Ascending aorta (tissue), 2 donors: ENCODE results near the gene INHBE. TPM values are rescaled to one million over a fixed set of nuclear protein-coding genes. Genes with fewer than 3 reads are reported as not detected.
"Not testable (repeated sequence)": the region's sequence is repeated elsewhere in the genome, so short reads cannot be mapped to it uniquely, and the experiment has no call there.

Source experiments
- DNase-seq, 2 donors: peaks; one replicate each; pipeline ENCODE4 v3.0.0-alpha.2; 2019; ENCODE audit warnings: low spot score in 2 of 2
- H3K27ac ChIP-seq, 2 donors: fragments of 200-600 bp; sonication (generic); one replicate each; pipeline ENCODE4 v1.5.1; 2016 to 2017; ENCODE audit warnings: mild to moderate bottlenecking in 1 of 2
- H3K27me3 ChIP-seq: fragments of 200-600 bp; sonication (generic); one replicate; pipeline ENCODE4 v1.5.1; 2017
- H3K36me3 ChIP-seq, 2 donors: fragments of 200-600 bp; sonication (generic); one replicate each; pipeline ENCODE4 v1.5.1; 2016
- H3K4me1 ChIP-seq, 2 donors: fragments of 200-600 bp; sonication (generic); one replicate each; pipeline ENCODE4 v1.5.1; 2016 to 2017; ENCODE audit warnings: mild to moderate bottlenecking in 1 of 2
- H3K4me3 ChIP-seq, 2 donors: fragments of 200-600 bp; sonication (generic); one replicate each; pipeline ENCODE4 v1.5.1; 2016 to 2017; ENCODE audit warnings: mild to moderate bottlenecking in 1 of 2
- H3K9me3 ChIP-seq, 2 donors: fragments of 200-600 bp; sonication (generic); one replicate each; pipeline ENCODE4 v1.5.1; 2016
- intact Hi-C: fragments of 100-400 bp; cut with DNase I; formaldehyde crosslinking; loops from one replicate; pipeline ENCODE4 v1.15.1; 2023
- total RNA-seq: library from RNA; depleted of rRNA; stranded (reverse); fragments of >200 nt; gene quantifications from one replicate; pipeline ENCODE4 v1.1.0, GENCODE V29; 2016
- TF ChIP-seq, protein P1 (sequence below), 3 experiments: fragments of 200-600 bp in 2 of 3; fragments of 450-650 bp in 1 of 3; sonication (generic) in 2 of 3; IDR thresholded peaks; one replicate each; pipeline ENCODE4 v1.5.1; 2016 to 2019; ENCODE audit warnings: antibody characterized with exemption in 3 of 3, mild to moderate bottlenecking in 1 of 3, moderate library complexity in 1 of 3

The INHBE gene
- total RNA-seq, 1 donor from 2014 or later = not detected

DNA sequence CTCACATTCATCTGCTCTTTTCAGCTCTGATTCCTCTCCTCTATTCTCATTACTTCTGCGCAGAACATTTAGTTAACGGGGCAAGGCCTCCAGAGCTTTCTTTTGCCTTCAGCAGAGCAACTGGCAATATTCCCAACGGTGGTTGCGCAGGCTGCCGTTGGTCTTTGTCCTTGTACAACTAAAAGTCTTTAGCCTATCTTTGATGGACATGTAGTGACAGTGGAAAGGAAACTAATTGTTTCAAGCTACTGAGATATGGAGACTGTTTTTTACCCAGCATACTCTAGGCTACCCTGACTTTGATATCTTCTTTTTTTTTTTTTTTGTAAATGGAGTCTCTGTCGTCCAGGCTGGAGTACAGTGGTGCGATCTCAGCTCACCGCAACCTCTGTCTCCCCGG is 36.9 kb upstream of the INHBE start:
- intact Hi-C loops = no loop called here
- TF ChIP-seq, protein P1, sequence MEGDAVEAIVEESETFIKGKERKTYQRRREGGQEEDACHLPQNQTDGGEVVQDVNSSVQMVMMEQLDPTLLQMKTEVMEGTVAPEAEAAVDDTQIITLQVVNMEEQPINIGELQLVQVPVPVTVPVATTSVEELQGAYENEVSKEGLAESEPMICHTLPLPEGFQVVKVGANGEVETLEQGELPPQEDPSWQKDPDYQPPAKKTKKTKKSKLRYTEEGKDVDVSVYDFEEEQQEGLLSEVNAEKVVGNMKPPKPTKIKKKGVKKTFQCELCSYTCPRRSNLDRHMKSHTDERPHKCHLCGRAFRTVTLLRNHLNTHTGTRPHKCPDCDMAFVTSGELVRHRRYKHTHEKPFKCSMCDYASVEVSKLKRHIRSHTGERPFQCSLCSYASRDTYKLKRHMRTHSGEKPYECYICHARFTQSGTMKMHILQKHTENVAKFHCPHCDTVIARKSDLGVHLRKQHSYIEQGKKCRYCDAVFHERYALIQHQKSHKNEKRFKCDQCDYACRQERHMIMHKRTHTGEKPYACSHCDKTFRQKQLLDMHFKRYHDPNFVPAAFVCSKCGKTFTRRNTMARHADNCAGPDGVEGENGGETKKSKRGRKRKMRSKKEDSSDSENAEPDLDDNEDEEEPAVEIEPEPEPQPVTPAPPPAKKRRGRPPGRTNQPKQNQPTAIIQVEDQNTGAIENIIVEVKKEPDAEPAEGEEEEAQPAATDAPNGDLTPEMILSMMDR (IDR thresholded peaks at IDR 0.05) = no peak
- H3K27me3 ChIP-seq = no peaks in the 10 kb centered on the region
- no peak for DNase-seq
- H3K4me1 ChIP-seq = peaks cover 0 to 13% of the 10 kb centered on the region in 2 donors
- H3K4me3 ChIP-seq = no peak overlapping the region
- H3K9me3 ChIP-seq = no peaks in the 10 kb centered on the region
- H3K27ac ChIP-seq = peak overlapping the region in 1 of 2 donors; percentile 24
- peaks cover 0 to 14% of the 10 kb centered on the region in 2 donors for H3K36me3 ChIP-seq

- intact Hi-C loops = no loop called here
- H3K27me3 ChIP-seq = no peaks in the 10 kb centered on the region
- H3K4me1 ChIP-seq = peaks cover 0 to 13% of the 10 kb centered on the region in 2 donors
- DNase-seq = no peak
- TF ChIP-seq, protein P1 (IDR thresholded peaks at IDR 0.05) = no peak
- peaks cover 0 to 16% of the 10 kb centered on the region in 2 donors for H3K36me3 ChIP-seq
- H3K4me3 ChIP-seq = no peak overlapping the region
- no peaks in the 10 kb centered on the region for H3K9me3 ChIP-seq
- H3K27ac ChIP-seq = no peak overlapping the region
Measured at GRCh38 chr12:57419495-57419894, 35.6 kb upstream of the INHBE start.

- TF ChIP-seq, protein P1 (IDR thresholded peaks at IDR 0.05) = no peak
Measured at GRCh38 chr12:57420482-57420881, 34.6 kb upstream of the INHBE start.

GRCh38 chr12:57426948-57427347 is 28.2 kb upstream of the INHBE start:
- H3K27ac ChIP-seq, H3K4me3 ChIP-seq, H3K4me1 ChIP-seq, DNase-seq, intact Hi-C loops, H3K27me3 ChIP-seq, H3K9me3 ChIP-seq: not testable (repeated sequence)
- peaks cover 0 to 21% of the 10 kb centered on the region in 2 donors for H3K36me3 ChIP-seq

More at GRCh38 chr12:57420482-57420881, 34.6 kb upstream of the INHBE start:
- H3K4me3 ChIP-seq = no peak overlapping the region
- DNase-seq = no peak
- no peaks in the 10 kb centered on the region for H3K9me3 ChIP-seq
- no peaks in the 10 kb centered on the region for H3K27me3 ChIP-seq
- peaks cover 0 to 13% of the 10 kb centered on the region in 2 donors for H3K4me1 ChIP-seq
- H3K36me3 ChIP-seq = peaks cover 0 to 21% of the 10 kb centered on the region in 2 donors
- intact Hi-C loops = no loop called here
- H3K27ac ChIP-seq = no peak overlapping the region

- no peaks in the 10 kb centered on the region for H3K9me3 ChIP-seq
- H3K27me3 ChIP-seq = no peaks in the 10 kb centered on the region
- intact Hi-C loops = no loop called here
- H3K4me3 ChIP-seq = no peak overlapping the region
- H3K36me3 ChIP-seq = peaks cover 0 to 6% of the 10 kb centered on the region in 2 donors
- H3K27ac ChIP-seq = peak overlapping the region; percentile 94 to 100
- H3K4me1 ChIP-seq = peaks cover 6 to 7% of the 10 kb centered on the region in 2 donors
- TF ChIP-seq, protein P1 (IDR thresholded peaks at IDR 0.05) = no peak
- DNase-seq = no peak
Measured at GRCh38 chr12:57428965-57429364, 26.1 kb upstream of the INHBE start.

- Histone ChIP-seq H3K27me3 (no peaks in the 10 kb centered on the region), H3K9me3 (no peaks in the 10 kb centered on the region), H3K27ac (peak overlapping the region; percentile 94 to 100), H3K36me3 (peaks cover 0 to 6% of the 10 kb centered on the region in 2 donors), H3K4me1 (peaks cover 6 to 7% of the 10 kb centered on the region in 2 donors), H3K4me3 (peak overlapping the region; percentile 90 to 98)
- no peak for DNase-seq
- TF ChIP-seq, protein P1 (IDR thresholded peaks at IDR 0.05) = no peak
- intact Hi-C loops = loop anchor here (1.0 kb wide), 1 partner anchor 23 kb away; no protein-coding TSS in a partner anchor
Measured at GRCh38 chr12:57429473-57430111, 25.5 kb upstream of the INHBE start.
